Sigmoid colon (tissue), 3 donors: ENCODE measurements around the gene ANKRD53.

Experiments used
- POLR2A ChIP-seq, 2 donors: fragments of 450-650 bp; IDR thresholded peaks; one replicate each; pipeline ENCODE4 v1.6.1; 2016; ENCODE audit warnings: antibody characterized with exemption in 2 of 2, mild to moderate bottlenecking in 2 of 2, moderate library complexity in 2 of 2
- TF ChIP-seq, protein P1 (sequence below), 4 experiments: fragments of 450-650 bp in 3 of 4; fragments of 200-600 bp in 1 of 4; IDR thresholded peaks; one replicate each; pipeline ENCODE4 v1.5.1; 2016 to 2019; ENCODE audit warnings: antibody characterized with exemption in 4 of 4, mild to moderate bottlenecking in 3 of 4, moderate library complexity in 2 of 4

DNA sequence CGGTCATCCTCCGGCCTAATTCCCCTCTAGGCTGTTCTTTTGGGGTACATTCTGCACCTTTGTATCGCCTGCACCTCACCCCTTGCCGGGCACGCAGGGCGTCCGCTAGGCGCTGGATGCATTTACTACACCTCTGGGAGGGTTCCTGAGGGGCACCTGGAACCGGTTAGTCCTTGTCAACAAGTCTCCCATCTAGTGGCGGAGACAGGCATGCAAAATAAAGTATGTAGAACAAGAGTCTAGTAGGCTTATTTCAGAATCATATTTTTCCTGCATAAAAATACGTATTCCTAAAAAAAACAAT lies 16.9 kb downstream of the ANKRD53 start:
- TF ChIP-seq, protein P1, sequence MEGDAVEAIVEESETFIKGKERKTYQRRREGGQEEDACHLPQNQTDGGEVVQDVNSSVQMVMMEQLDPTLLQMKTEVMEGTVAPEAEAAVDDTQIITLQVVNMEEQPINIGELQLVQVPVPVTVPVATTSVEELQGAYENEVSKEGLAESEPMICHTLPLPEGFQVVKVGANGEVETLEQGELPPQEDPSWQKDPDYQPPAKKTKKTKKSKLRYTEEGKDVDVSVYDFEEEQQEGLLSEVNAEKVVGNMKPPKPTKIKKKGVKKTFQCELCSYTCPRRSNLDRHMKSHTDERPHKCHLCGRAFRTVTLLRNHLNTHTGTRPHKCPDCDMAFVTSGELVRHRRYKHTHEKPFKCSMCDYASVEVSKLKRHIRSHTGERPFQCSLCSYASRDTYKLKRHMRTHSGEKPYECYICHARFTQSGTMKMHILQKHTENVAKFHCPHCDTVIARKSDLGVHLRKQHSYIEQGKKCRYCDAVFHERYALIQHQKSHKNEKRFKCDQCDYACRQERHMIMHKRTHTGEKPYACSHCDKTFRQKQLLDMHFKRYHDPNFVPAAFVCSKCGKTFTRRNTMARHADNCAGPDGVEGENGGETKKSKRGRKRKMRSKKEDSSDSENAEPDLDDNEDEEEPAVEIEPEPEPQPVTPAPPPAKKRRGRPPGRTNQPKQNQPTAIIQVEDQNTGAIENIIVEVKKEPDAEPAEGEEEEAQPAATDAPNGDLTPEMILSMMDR (IDR thresholded peaks at IDR 0.05), result no peak
- TF ChIP-seq POLR2A (IDR thresholded peaks at IDR 0.05), result no peak
